Ishikawa (cell line): ENCODE results near the gene KCNQ4.

Experiments used
- EP300 ChIP-seq: IDR thresholded peaks from 2 replicates; pipeline ENCODE4 v1.6.1; 2012; ENCODE audit warnings: borderline replicate concordance
- RAD21 ChIP-seq: IDR thresholded peaks from 2 replicates; pipeline ENCODE4 v1.6.1; 2012; ENCODE audit warnings: low read depth
- TF ChIP-seq, protein P1 (sequence below): IDR thresholded peaks from 2 replicates; pipeline ENCODE4 v1.6.1; 2012

DNA sequence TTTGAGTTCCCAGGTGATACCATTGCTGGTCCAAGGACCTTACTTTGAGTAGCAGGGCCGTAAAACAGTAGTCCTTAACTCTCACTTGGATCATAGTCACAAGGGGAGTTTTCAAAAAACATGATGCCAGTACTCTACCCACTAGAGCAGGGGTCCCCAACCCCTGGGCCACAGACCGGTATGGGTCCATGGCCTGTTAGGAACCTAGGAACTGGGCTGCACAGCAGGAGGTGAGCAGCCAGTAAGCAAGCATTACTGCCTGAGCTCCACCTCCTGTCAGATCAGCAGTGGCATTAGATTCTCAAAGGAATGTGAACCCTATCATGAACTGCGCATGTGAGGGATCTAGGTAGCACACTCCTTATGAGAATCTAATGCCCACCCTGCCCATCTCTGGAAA is 39.7 kb upstream of the KCNQ4 start:
- no peak for TF ChIP-seq EP300
- TF ChIP-seq, protein P1, sequence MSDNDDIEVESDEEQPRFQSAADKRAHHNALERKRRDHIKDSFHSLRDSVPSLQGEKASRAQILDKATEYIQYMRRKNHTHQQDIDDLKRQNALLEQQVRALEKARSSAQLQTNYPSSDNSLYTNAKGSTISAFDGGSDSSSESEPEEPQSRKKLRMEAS: no peak
- TF ChIP-seq RAD21: no peak
